ENCODE measurements around the gene SCLT1.

Gene SCLT1

GRCh38 chr4:128955751-128956150 is 137.6 kb downstream of the SCLT1 start:
- no peak for DNase-seq

GRCh38 chr4:128954941-128955340 is 138.4 kb downstream of the SCLT1 start:
- no peak for DNase-seq

- no peak for DNase-seq
Measured at GRCh38 chr4:128951316-128951715, 142.0 kb downstream of the SCLT1 start.

GRCh38 chr4:128950796-128951195 is 142.5 kb downstream of the SCLT1 start:
- no peak for DNase-seq

GRCh38 chr4:128946916-128947315 is 146.4 kb downstream of the SCLT1 start:
- DNase-seq: no peak

- DNase-seq: no peak
Measured at GRCh38 chr4:128942607-128943006, 150.7 kb downstream of the SCLT1 start.

GRCh38 chr4:128940971-128941370 is 152.4 kb downstream of the SCLT1 start:
- DNase-seq: no peak

GRCh38 chr4:128930051-128930450 is 163.3 kb downstream of the SCLT1 start:
- no peak for DNase-seq

- DNase-seq: no peak
Measured at GRCh38 chr4:128924951-128925350, 168.4 kb downstream of the SCLT1 start.

GRCh38 chr4:128921954-128922353 is 171.4 kb downstream of the SCLT1 start:
- no peak for DNase-seq

- no peak for DNase-seq
Measured at GRCh38 chr4:128917781-128918180, 175.6 kb downstream of the SCLT1 start.

- DNase-seq: no peak
Measured at GRCh38 chr4:128916832-128917231, 176.5 kb downstream of the SCLT1 start.

GRCh38 chr4:128915544-128915943 is 177.8 kb downstream of the SCLT1 start:
- no peak for DNase-seq

GRCh38 chr4:128913228-128913627 is 180.1 kb downstream of the SCLT1 start:
- no peak for DNase-seq

- DNase-seq: no peak
Measured at GRCh38 chr4:128908735-128909134, 184.6 kb downstream of the SCLT1 start.

- DNase-seq: no peak
Measured at GRCh38 chr4:128907981-128908380, 185.4 kb downstream of the SCLT1 start.

GRCh38 chr4:128906581-128906980 is 186.8 kb downstream of the SCLT1 start:
- no peak for DNase-seq

- DNase-seq: no peak
Measured at GRCh38 chr4:128904821-128905220, 188.5 kb downstream of the SCLT1 start.

- DNase-seq: no peak
Measured at GRCh38 chr4:128880662-128881061, 212.7 kb downstream of the SCLT1 start.

GRCh38 chr4:128879971-128880370 is 213.4 kb downstream of the SCLT1 start:
- no peak for DNase-seq

- DNase-seq: no peak
Measured at GRCh38 chr4:128879283-128879682, 214.1 kb downstream of the SCLT1 start.

GRCh38 chr4:128877934-128878333 is 215.4 kb downstream of the SCLT1 start:
- no peak for DNase-seq

- no peak for DNase-seq
Measured at GRCh38 chr4:128876200-128876599, 217.1 kb downstream of the SCLT1 start.

- no peak for DNase-seq
Measured at GRCh38 chr4:128871948-128872347, 221.4 kb downstream of the SCLT1 start.

GRCh38 chr4:128869776-128870509 is 223.4 kb downstream of the SCLT1 start:
- DNase-seq: no peak
